Stimulated activated memory B cell treated with anti-CD40 and anti-IgM and Interleukin-4, amounts not matched to agents 10 μg/mL and 1 μg/mL and 100 μg/mL, for 72 hours (primary cell): Measurements from ENCODE around the gene ROBO1.

Experiments
- ATAC-seq: fragments of 150-1000 bp; cut with Tn5 transposase; 2 replicates; pipeline ENCODE4 v1.10.0; 2021
- H3K27ac Mint-ChIP-seq: one replicate; pipeline ENCODE4 v1.8.0; 2022; ENCODE audit warnings: mild to moderate bottlenecking, mixed read lengths
- H3K27me3 Mint-ChIP-seq: one replicate; pipeline ENCODE4 v1.8.0; 2022; ENCODE audit warnings: mixed read lengths
- H3K36me3 Mint-ChIP-seq: one replicate; pipeline ENCODE4 v1.8.0; 2022; ENCODE audit warnings: mixed read lengths
- H3K4me1 Mint-ChIP-seq: one replicate; pipeline ENCODE4 v1.8.0; 2022; ENCODE audit warnings: mixed read lengths
- H3K4me3 Mint-ChIP-seq: one replicate; pipeline ENCODE4 v1.8.0; 2022; ENCODE audit warnings: mild to moderate bottlenecking, moderate library complexity, mixed read lengths
- H3K9me3 Mint-ChIP-seq: one replicate; pipeline ENCODE4 v1.8.0; 2022; ENCODE audit warnings: mixed read lengths

The ROBO1 gene

DNA sequence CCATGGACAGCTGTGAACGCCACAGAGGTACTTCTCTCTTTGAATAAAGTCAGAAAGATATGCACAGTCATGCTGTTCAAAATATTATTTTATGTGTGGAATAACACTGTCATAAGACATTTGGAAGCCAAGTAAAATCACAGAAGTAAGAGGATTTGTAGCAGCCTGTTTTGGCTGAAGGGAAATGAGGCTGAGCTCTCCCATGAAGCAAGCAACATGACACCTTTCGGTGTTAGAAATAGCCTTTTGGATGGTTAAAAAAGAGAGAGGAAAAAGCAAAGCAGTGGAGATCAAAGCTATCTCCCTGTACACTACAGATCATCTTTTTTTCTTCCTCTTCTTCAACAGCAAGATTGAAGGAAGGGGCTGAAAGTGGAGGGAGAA is 755.3 kb downstream of the ROBO1 start:
- H3K36me3 Mint-ChIP-seq = no peaks in the 10 kb centered on the region
- ATAC-seq = no peak
- H3K4me1 Mint-ChIP-seq = no peaks in the 10 kb centered on the region
- H3K27ac Mint-ChIP-seq = no peak overlapping the region
- no peak overlapping the region for H3K4me3 Mint-ChIP-seq
- H3K9me3 Mint-ChIP-seq = peaks cover 3% of the 10 kb centered on the region
- H3K27me3 Mint-ChIP-seq = no peaks in the 10 kb centered on the region

DNA sequence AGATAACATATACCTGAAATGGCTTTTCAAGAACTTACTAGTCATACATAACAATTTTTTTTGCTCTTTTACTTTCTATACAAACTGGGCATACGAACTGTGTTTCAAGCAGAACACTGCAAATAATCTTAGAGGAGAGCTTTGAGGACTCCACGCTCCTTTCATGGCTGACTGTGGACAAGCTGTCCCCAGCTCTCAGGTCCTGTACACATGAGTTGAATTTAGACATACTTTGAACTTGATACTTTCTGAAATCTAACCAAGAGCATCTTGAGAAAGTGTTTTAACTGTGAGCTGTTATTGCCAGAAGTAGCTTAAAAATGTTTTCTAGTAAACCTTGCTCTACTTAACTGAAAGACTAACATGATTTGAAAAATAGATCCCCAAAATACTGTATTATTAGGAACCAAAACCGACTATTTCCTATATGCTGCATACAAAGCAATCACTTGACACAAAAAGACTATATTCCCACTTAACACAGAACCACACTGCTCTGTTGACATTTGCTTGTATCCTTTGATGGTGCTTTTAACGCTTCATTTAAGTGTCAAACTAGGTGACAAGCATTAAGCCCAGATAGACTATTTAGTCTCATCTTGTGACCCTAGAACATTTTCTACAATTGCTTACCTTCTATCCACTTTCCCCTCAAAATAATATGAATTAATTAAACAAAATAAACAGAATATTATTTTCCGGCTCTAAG is 755.8 kb downstream of the ROBO1 start:
- H3K4me1 Mint-ChIP-seq = no peaks in the 10 kb centered on the region
- no peaks in the 10 kb centered on the region for H3K36me3 Mint-ChIP-seq
- peaks cover 3% of the 10 kb centered on the region for H3K9me3 Mint-ChIP-seq
- no peak overlapping the region for H3K27ac Mint-ChIP-seq
- H3K4me3 Mint-ChIP-seq = no peak overlapping the region
- H3K27me3 Mint-ChIP-seq = no peaks in the 10 kb centered on the region
- ATAC-seq = no peak

DNA sequence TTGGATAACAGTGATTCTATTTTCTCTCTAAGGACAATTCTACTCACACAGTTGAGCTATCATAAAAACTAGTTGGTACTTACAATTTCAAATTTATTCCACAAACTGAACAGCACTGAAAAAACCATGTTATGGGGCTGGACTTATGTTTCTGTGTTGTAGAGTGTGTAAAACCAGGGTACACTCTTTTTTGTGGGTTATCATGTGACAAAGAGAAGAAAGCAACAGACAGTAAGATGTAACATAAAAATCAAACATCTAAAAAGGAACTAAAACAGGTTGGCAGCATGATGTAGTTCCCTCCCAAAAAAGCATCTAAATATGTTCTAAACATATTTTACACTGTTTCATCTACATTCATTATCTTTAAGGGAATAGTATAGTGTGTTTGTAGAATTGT is 757.9 kb downstream of the ROBO1 start:
- Mint-ChIP-seq H3K27me3 (no peaks in the 10 kb centered on the region), H3K27ac (no peak overlapping the region), H3K36me3 (no peaks in the 10 kb centered on the region)

DNA sequence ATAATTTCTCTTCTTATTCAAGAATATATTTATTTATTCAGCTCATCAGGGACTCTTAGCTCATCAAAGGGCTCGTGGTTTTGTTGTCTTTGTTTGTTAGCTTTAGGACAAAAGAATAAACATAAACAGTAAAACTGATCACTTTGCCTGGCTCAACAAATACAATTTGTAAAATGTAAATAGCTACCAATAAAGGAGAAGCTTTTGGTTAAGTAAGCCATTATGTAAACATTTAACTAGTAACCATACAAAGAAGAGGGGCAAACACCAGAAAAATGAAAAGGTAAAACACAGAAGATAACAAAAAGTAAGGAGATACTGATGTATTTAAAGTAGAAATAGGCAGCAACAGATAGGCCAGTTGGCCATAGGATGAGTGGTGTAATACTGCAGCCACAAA is 761.7 kb downstream of the ROBO1 start:
- Mint-ChIP-seq H3K4me1 (no peaks in the 10 kb centered on the region), H3K27me3 (no peaks in the 10 kb centered on the region)
- no peak for ATAC-seq

More for the DNA sequence above, 757.9 kb downstream of the ROBO1 start:
- Mint-ChIP-seq H3K4me1 (no peaks in the 10 kb centered on the region), H3K4me3 (no peak overlapping the region), H3K9me3 (peaks cover 5% of the 10 kb centered on the region)
- ATAC-seq = no peak

DNA sequence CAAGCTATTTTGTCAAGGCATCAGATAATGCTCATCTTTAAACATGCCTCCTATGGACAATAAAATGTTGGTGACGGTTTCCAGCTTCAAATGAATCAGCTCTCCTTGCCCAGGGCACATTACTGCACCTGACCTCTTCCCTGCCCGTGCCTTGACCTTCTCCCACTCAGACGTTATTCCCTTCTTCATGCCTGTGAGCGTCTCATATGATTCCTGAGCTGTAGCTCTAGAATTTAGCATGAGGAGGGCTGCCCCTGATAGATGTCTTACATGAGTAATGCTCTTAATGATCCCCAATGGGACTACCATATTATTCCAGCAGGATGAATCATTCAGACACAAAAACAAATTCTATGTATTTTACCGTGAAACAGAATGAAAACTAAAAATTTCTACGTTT is 762.7 kb downstream of the ROBO1 start:
- Mint-ChIP-seq H3K4me1 (no peaks in the 10 kb centered on the region), H3K36me3 (no peaks in the 10 kb centered on the region), H3K27me3 (no peaks in the 10 kb centered on the region), H3K27ac (no peak overlapping the region), H3K4me3 (no peak overlapping the region), H3K9me3 (peaks cover 5% of the 10 kb centered on the region)
- ATAC-seq = no peak

More for the DNA sequence above, 761.7 kb downstream of the ROBO1 start:
- no peak overlapping the region for H3K4me3 Mint-ChIP-seq
- peaks cover 5% of the 10 kb centered on the region for H3K9me3 Mint-ChIP-seq
- H3K36me3 Mint-ChIP-seq = no peaks in the 10 kb centered on the region
- no peak overlapping the region for H3K27ac Mint-ChIP-seq

DNA sequence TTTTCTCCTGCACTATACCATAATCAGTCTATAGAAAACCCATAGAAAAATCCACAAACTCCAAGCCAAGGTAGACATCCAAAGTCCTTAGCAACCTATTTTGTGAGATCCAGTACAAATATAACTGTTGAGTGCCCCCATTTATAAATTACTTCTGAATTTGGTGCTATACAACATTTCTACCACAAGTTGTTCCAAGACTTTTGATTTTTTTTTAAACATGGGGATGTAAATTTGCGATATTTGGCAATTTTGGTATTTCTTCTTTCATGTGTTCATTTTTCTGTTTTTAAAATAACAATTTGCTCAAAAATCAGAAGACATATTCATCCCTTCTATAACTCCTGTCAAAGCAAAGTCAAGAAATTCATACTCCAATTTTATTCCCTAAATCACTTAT is 763.8 kb downstream of the ROBO1 start:
- Mint-ChIP-seq H3K36me3 (no peaks in the 10 kb centered on the region), H3K27me3 (no peaks in the 10 kb centered on the region), H3K9me3 (peaks cover 5% of the 10 kb centered on the region), H3K4me3 (no peak overlapping the region), H3K27ac (no peak overlapping the region), H3K4me1 (no peaks in the 10 kb centered on the region)
- no peak for ATAC-seq

DNA sequence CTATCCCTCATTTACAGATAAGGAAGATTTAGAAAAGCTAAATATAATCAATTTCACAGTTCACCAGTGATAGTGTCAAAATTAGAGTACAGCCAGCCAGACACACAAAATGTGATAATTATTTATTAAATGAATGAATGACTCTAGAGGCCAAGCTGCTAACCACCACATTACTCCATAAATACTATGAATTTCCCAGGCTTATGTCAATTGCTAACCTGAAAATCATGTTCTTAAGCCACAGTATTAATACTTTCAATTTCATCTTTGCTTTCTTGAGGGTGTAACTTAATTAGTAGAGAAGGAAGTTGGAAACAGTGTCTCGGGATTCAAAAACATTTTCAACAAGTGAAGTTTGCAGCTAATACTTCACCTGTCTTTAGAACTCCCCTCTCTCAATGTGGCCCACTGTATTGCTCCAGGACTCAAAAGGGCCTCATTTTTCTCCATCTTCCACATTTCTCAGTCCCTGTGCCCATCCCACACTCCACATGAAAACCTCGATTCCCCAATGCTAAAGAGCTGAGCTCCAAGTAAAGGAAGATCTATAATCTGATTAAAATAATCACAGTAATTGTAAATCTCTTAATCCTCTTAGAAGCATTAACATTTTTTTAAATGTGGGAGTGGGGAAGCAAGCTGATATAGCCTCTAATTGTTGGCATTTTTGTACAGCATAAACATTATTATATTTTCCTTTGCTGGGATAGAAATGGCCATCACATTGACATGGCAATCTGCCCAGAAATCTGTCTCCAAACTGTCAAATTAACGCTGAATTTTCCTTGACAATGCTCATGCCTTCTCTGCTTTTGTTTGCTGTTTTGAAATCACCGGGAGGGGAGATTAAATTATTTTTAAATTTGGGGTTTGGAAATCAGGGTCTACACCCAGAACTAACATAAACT is 765.1 kb downstream of the ROBO1 start:
- Mint-ChIP-seq H3K9me3 (peaks cover 6% of the 10 kb centered on the region), H3K36me3 (no peaks in the 10 kb centered on the region), H3K4me3 (no peak overlapping the region), H3K27ac (no peak overlapping the region), H3K27me3 (no peaks in the 10 kb centered on the region), H3K4me1 (no peaks in the 10 kb centered on the region)
- no peak for ATAC-seq

DNA sequence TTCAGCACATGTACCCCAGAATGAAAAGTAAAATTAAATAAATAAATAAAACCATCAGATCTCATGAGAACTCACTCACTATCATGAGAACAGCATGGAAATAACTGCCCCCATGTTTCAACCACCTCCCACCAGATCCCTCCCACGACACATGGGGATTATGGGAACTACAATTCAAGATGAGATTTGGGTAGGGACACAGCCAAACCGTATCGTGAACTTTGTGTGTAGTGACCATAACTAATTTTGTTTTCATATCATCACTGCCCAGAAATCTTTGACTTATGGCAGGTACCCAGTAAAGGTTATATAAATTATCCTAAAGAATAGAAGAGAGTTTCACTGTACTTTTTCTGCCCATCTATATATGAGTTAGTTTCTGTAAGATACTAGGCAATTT is 766.5 kb downstream of the ROBO1 start:
- Mint-ChIP-seq H3K27me3 (no peaks in the 10 kb centered on the region), H3K27ac (no peak overlapping the region), H3K36me3 (no peaks in the 10 kb centered on the region), H3K4me1 (no peaks in the 10 kb centered on the region), H3K4me3 (no peak overlapping the region), H3K9me3 (peaks cover 6% of the 10 kb centered on the region)
- ATAC-seq = no peak

DNA sequence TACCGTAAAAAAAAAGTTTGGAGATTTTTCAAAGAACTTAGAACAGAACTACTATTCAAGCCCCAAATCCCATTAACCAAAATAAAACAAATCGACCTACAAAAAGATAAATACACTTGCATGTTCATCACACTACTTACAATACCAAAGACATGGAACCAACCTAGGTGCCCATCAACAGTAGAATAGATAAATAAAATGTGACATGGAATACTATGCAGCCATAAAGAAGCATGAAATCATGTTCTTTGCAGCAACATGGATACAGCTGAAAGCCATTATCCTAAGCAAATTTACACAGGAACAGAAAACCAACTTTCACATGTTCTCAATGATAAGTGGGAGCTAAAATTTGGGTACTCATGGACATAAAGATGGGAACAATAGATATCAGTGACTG is 768.7 kb downstream of the ROBO1 start:
- H3K4me1 Mint-ChIP-seq = no peaks in the 10 kb centered on the region

DNA sequence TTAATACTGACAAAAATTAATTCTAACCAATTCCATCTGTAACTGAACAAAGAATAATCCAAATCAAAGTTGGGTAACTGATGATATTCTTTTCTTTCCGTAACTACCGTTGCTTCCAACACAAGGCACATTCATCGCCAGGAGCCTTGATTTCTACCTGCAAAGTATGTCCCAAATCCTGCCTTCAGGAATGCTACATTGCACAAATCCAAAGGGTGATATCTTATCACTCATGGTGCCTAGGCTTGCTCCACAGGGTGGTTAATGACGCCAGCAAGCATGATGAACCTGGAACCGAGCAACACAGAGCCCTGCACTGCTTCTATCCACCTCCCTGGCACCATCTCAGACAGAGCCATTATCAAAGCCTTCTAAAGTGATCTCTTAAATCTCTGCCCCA is 772.7 kb downstream of the ROBO1 start:
- H3K9me3 Mint-ChIP-seq = peaks cover 11% of the 10 kb centered on the region
- no peaks in the 10 kb centered on the region for H3K36me3 Mint-ChIP-seq
- no peak for ATAC-seq
- H3K27me3 Mint-ChIP-seq = no peaks in the 10 kb centered on the region
- no peak overlapping the region for H3K4me3 Mint-ChIP-seq
- no peak overlapping the region for H3K27ac Mint-ChIP-seq
- no peaks in the 10 kb centered on the region for H3K4me1 Mint-ChIP-seq

More for the DNA sequence above, 768.7 kb downstream of the ROBO1 start:
- H3K36me3 Mint-ChIP-seq = no peaks in the 10 kb centered on the region
- H3K4me3 Mint-ChIP-seq = no peak overlapping the region
- ATAC-seq = no peak
- H3K27ac Mint-ChIP-seq = no peak overlapping the region
- H3K9me3 Mint-ChIP-seq = peaks cover 8% of the 10 kb centered on the region
- no peaks in the 10 kb centered on the region for H3K27me3 Mint-ChIP-seq

DNA sequence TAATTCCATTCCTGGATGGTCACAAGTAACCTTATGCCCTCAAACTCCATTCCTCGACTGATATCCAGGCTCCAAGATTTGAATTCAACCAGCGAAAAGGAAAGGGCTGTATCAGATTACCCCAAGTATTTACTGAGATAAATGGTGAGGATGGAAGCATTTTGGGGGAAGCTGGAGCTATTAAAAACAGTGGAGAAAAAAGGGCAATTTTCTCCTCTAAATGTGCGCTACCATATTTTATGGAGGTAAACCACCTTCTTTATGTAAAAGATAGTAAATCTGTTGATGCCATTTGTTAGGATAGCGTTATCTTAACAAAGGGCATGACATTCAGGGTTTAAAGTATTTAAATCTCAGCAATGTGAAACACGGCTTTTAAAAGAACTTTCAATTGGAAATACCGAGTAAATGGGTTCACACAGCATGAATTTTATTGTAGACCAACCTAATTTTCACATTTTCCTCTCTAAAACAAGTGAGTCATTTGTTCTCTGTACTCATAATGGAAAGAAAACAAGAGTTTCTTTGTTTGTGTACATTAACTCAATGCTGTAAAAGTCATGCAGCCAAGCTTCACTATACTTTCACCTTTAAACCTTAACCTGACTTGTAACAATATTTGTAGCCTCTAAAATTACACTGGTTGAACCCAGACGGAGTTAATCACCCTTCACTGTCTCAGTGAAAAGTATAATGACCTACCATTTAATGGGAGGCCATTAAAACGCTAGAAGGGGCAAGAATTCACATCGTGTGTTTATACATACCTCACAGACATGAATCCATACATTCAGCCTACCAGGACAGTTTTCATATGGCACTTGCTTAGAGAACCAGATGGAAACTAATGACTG is 773.4 kb downstream of the ROBO1 start:
- no peaks in the 10 kb centered on the region for H3K27me3 Mint-ChIP-seq
- no peak for ATAC-seq
- no peak overlapping the region for H3K27ac Mint-ChIP-seq
- no peaks in the 10 kb centered on the region for H3K4me1 Mint-ChIP-seq
- H3K4me3 Mint-ChIP-seq = no peak overlapping the region
- no peaks in the 10 kb centered on the region for H3K36me3 Mint-ChIP-seq
- H3K9me3 Mint-ChIP-seq = peaks cover 11% of the 10 kb centered on the region

DNA sequence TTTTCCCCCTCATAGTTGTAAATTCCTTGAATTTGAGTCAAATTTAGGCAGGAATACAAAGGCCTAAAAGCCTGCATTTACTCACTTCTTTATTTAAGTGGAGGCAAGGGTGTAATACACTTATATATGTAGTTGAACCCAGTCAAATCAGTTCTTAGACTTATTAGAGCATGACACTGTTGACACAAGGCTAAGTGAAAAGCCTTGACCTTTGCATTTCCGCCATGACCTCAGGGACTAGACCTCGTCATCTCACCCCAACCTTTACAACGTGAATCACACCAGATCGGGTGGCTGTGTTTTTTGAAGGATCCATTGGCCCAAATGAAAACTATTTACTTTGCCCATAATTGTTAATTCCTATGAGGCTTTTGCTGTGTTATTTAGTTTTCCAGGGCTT is 774.4 kb downstream of the ROBO1 start:
- Mint-ChIP-seq H3K9me3 (peaks cover 10% of the 10 kb centered on the region), H3K4me3 (no peak overlapping the region), H3K4me1 (no peaks in the 10 kb centered on the region), H3K36me3 (no peaks in the 10 kb centered on the region), H3K27me3 (no peaks in the 10 kb centered on the region), H3K27ac (no peak overlapping the region)
- no peak for ATAC-seq

DNA sequence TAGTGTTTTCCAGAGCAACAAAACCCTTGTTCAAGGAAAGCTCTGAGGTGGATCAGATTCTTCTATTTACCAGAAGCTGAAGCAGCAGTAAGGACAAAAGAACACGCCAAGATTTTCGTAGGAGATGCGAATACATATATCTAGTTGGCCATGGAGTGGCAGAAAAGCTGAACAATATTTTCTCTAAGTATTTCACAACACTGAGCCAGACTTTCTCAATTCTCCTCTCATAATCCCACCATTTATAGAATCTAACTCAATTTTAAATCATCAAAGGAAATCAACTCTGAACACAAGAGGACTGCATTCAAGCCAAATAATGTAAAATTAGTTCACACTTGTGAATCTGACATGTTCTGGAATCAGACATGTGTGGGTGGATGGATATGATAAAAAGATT is 775.0 kb downstream of the ROBO1 start:
- no peak for ATAC-seq
- H3K27me3 Mint-ChIP-seq = no peaks in the 10 kb centered on the region
- peaks cover 10% of the 10 kb centered on the region for H3K9me3 Mint-ChIP-seq
- no peaks in the 10 kb centered on the region for H3K36me3 Mint-ChIP-seq
- H3K4me1 Mint-ChIP-seq = no peaks in the 10 kb centered on the region
- no peak overlapping the region for H3K27ac Mint-ChIP-seq
- no peak overlapping the region for H3K4me3 Mint-ChIP-seq

DNA sequence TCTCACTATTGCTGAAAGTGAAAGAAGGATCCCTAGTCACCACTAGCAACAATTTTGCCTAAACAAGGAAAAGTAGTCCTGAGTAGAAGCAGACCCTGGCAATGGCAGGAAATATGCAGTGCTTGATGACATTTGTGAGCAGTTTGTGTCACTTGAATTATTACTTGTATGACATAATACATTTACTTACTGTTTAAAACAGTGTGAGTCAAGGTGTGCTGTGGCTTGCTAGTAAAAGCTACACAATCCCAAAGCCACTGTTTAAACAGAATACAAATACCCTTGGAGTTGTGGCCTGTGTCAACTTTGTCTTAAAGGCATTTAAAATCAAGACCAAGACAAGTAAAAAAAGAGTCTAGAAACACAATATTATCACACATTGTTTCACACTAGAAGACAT is 775.4 kb downstream of the ROBO1 start:
- H3K27ac Mint-ChIP-seq = no peak overlapping the region
- peaks cover 10% of the 10 kb centered on the region for H3K9me3 Mint-ChIP-seq
- no peak for ATAC-seq
- no peak overlapping the region for H3K4me3 Mint-ChIP-seq
- no peaks in the 10 kb centered on the region for H3K27me3 Mint-ChIP-seq
- no peaks in the 10 kb centered on the region for H3K4me1 Mint-ChIP-seq
- no peaks in the 10 kb centered on the region for H3K36me3 Mint-ChIP-seq

DNA sequence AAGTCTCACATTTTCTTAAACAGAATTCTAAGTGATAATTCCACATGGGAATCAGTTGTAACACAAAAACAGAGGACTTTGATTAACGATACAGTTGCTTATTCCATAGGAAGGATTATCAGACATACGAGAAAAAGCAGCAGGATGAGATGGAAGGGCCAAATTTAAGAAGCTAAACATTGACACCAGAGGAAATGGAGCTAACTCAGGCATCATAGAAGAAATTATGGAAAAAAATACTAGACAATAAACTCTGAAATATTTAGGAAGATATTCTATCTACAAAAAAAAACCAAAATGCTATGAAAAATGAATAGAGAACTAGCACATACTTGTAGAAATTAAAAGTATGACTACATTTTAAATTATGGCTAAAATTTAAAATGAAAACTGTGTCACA is 776.1 kb downstream of the ROBO1 start:
- ATAC-seq = no peak
- Mint-ChIP-seq H3K27me3 (no peaks in the 10 kb centered on the region), H3K4me1 (no peaks in the 10 kb centered on the region), H3K27ac (no peak overlapping the region), H3K9me3 (peaks cover 12% of the 10 kb centered on the region), H3K36me3 (no peaks in the 10 kb centered on the region), H3K4me3 (no peak overlapping the region)
